HG02759 (cell line): ENCODE data around the gene PER2.

Experiments
- ATAC-seq: cut with Tn5 transposase; IDR thresholded peaks from one replicate; pipeline ENCODE4 v1.9.1; 2021; ENCODE audit warnings: mild to moderate bottlenecking, moderate library complexity; ENCODE audit not compliant: unreplicated experiment

The PER2 gene

GRCh38 chr2:238252766-238253630 lies 35.4 kb downstream of the PER2 start:
- no peak for ATAC-seq

- no peak for ATAC-seq
Measured at GRCh38 chr2:238251986-238252385, 36.4 kb downstream of the PER2 start.

- no peak for ATAC-seq
Measured at GRCh38 chr2:238251331-238251730, 37.1 kb downstream of the PER2 start.

- ATAC-seq = no peak
Measured at GRCh38 chr2:238250896-238251295, 37.5 kb downstream of the PER2 start.

- no peak for ATAC-seq
Measured at GRCh38 chr2:238247841-238248453, 40.5 kb downstream of the PER2 start.

- ATAC-seq = no peak
Measured at GRCh38 chr2:238247002-238247822, 41.2 kb downstream of the PER2 start.

- ATAC-seq = no peak
Measured at GRCh38 chr2:238244151-238244550, 44.3 kb downstream of the PER2 start.

- no peak for ATAC-seq
Measured at GRCh38 chr2:238243496-238244076, 44.8 kb downstream of the PER2 start.

- no peak for ATAC-seq
Measured at GRCh38 chr2:238242731-238243495, 45.5 kb downstream of the PER2 start.

GRCh38 chr2:238241970-238242369 lies 46.4 kb downstream of the PER2 start:
- no peak for ATAC-seq

GRCh38 chr2:238240757-238241711 lies 47.4 kb downstream of the PER2 start:
- no peak for ATAC-seq

- peak; percentile 90 for ATAC-seq
Measured at GRCh38 chr2:238239863-238240756, 48.3 kb downstream of the PER2 start, which contains the start of gene HES6. HES6 (minus strand) TSS chr2:238240038; CDS start chr2:238239905, 133 bp downstream.

GRCh38 chr2:238239543-238239862 lies 48.9 kb downstream of the PER2 start:
- peak; percentile 23 for ATAC-seq

GRCh38 chr2:238238766-238239542 lies 49.5 kb downstream of the PER2 start:
- peak; percentile 9 for ATAC-seq

- no peak for ATAC-seq
Measured at GRCh38 chr2:238238311-238238765, 50.1 kb downstream of the PER2 start.

GRCh38 chr2:238237431-238238135 lies 50.8 kb downstream of the PER2 start:
- ATAC-seq = no peak

GRCh38 chr2:238236571-238236970 lies 51.8 kb downstream of the PER2 start:
- ATAC-seq = no peak
